Kidney epithelial cell (primary cell): ENCODE data around the gene ALOX15B. TPM values are rescaled to one million over a fixed set of nuclear protein-coding genes. Genes with fewer than 3 reads are reported as not detected.

Source experiments
- DNase-seq: peaks from one replicate; pipeline ENCODE4 v3.0.0-alpha.2; 2010; ENCODE audit warnings: low read depth
- H3K27me3 ChIP-seq: 2 replicates; pipeline ENCODE4 v1.6.0; 2011; ENCODE audit warnings: low read length; ENCODE audit not compliant: control insufficient read depth, insufficient read depth
- H3K36me3 ChIP-seq: 2 replicates; pipeline ENCODE4 v1.5.1; 2011; ENCODE audit warnings: low read length; ENCODE audit not compliant: control insufficient read depth, insufficient read depth
- H3K4me3 ChIP-seq: 2 replicates; pipeline ENCODE4 v1.5.1; 2011; ENCODE audit warnings: low read depth, mild to moderate bottlenecking, control low read depth, low read length
- CTCF ChIP-seq: IDR thresholded peaks from 2 replicates; pipeline ENCODE4 v1.5.1; 2011; ENCODE audit warnings: mild to moderate bottlenecking, moderate library complexity, low read length, control low read depth, inconsistent platforms; ENCODE audit not compliant: insufficient read depth, poor library complexity, severe bottlenecking
- total RNA-seq: library from RNA; depleted of rRNA; stranded (reverse); fragments of >200 nt; gene quantifications from 2 replicates; pipeline ENCODE4 v1.2.3, GENCODE V29; 2015

Gene ALOX15B
- total RNA-seq, 1 donor from 2014 or later = 0.29 TPM

GRCh38 chr17:8062435-8062806, 23.6 kb downstream of the ALOX15B start:
- no peak for TF ChIP-seq CTCF
- peaks cover 58% of the 10 kb centered on the region for H3K27me3 ChIP-seq
- H3K36me3 ChIP-seq = no peaks in the 10 kb centered on the region
- no peak overlapping the region for H3K4me3 ChIP-seq
- no peak for DNase-seq

DNA sequence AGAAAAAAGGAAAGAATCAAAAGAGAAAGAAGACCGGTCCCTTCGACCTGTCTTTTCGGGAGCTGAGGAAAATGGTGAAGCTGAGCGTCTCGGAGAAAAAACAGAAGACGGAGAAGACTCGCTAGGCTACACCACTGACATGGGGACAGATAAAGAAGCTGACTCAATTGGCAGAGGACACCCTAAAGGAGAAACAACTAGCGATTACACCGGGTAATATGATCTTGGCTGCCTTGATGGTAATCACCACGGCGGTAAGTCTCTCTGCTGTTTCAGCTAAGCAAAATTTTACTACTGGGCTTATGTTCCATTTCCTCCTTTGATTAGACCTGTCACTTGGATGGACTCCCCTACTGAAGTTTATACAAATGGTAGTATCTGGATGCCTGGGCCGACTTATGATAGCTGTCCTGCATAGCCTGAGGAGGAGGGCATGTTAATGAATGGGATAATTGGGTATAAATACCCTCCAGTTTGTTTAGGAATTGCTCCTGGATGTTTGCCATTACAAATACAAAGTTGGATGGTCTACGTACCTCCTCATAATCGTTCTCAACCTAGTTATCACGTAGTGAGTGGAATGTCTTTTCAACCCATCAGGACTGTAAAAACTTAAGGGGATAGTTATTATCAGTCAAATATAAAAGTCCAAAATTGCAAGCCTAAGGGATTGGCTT, 24.1 kb downstream of the ALOX15B start:
- peaks cover 56% of the 10 kb centered on the region for H3K27me3 ChIP-seq

GRCh38 chr17:8063761-8064534, 25.1 kb downstream of the ALOX15B start:
- H3K27me3 ChIP-seq = peaks cover 52% of the 10 kb centered on the region
- H3K36me3 ChIP-seq = no peaks in the 10 kb centered on the region
- DNase-seq = no peak
- TF ChIP-seq CTCF = no peak
- no peak overlapping the region for H3K4me3 ChIP-seq

More for the DNA sequence above, 24.1 kb downstream of the ALOX15B start:
- H3K4me3 ChIP-seq = no peak overlapping the region
- no peak for TF ChIP-seq CTCF
- DNase-seq = no peak
- H3K36me3 ChIP-seq = no peaks in the 10 kb centered on the region

DNA sequence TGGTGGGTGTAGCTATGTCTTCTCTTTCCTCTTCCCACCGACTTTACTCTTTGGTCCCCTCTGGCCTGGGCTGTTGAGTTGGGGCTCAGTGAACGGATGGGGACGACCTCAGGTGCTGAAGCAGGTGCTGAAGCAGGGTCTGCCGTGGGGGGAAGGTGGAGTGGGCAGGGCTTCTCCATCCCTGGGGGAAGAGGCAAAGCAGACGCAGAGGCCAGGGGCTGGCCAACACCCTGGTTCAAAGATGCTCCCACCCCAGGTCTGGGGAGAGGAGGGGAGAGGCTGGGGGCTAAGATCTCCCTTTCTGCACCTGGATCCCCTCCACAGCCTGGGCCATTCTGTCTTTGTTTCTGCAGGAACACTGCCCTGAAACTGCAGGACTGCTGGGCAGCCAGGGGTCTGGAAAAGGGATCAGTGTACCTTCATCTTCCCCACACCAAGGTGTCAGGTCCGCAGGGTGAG, 25.7 kb downstream of the ALOX15B start:
- no peak for TF ChIP-seq CTCF
- H3K36me3 ChIP-seq = no peaks in the 10 kb centered on the region
- DNase-seq = no peak
- no peak overlapping the region for H3K4me3 ChIP-seq
- peaks cover 51% of the 10 kb centered on the region for H3K27me3 ChIP-seq

DNA sequence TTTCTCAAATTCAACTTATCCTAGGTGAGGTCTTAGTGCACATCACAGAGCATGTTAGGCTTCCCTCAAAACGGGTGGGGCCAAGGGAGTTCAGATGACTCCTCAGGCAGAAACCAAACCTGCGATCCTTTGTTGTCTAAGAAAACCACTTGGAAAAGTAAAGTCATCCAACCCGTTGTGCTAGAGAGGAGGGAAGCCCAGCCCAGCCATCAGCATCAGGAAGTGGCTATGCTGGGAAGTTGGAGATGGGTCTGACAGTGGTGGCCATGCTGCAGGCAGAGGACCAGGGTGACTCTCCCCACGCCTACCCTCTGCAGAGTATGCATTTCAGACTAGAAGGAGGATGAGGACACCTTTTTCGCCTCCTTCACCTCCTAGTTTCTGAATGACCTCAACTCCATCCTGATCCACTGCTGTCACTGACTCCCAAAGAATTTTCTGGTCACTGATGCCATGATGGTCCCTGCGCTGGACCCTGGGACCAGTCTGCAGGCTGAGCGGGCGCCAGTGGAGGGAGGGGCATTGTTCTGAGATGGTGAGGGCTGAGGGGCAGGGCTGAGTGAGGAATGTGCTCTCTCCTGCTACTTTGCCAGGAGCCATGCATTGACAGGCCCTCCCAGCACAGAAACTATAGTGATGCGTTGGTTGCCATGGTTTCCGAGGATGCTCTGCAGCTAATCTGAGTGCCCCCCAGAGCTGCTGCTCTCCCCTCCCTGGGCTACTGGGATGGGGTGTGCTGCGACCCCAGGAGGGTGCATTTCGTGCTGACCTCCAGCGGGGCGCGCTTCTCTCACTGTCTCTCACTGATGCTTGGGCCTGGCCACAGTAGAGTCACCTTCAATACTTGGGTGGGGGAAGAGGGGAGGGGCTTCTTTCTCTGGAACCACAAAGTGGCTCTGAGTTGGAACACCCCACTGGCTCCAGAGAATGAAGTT, 28.2 kb downstream of the ALOX15B start:
- H3K36me3 ChIP-seq = no peaks in the 10 kb centered on the region
- no peak for DNase-seq
- H3K4me3 ChIP-seq = no peak overlapping the region
- no peak for TF ChIP-seq CTCF
- H3K27me3 ChIP-seq = peaks cover 54% of the 10 kb centered on the region
